C1 segment of cervical spinal cord (tissue), 14 donors: Measurements from ENCODE around the gene DUS4L.

Source experiments
- DNase-seq, 14 donors: peaks; one replicate each; lab custom pipeline; 2025; lab: John Stamatoyannopoulos, UW

DUS4L gene

GRCh38 chr7:107579885-107580715 lies 16.3 kb downstream of the DUS4L start, which contains the start of gene BCAP29:
BCAP29 (plus strand) TSS chr7:107580246; CDS start chr7:107580773, 527 bp downstream.
- peak in 13 of 14 donors; percentile 39 to 88 (median 78) for DNase-seq

- DNase-seq = no peak
Observed at GRCh38 chr7:107580716-107581383, 17.1 kb downstream of the DUS4L start.

- peak in 1 of 14 donors; percentile 23 for DNase-seq
Observed at GRCh38 chr7:107581387-107582013, 17.7 kb downstream of the DUS4L start.

GRCh38 chr7:107582875-107583274 lies 19.1 kb downstream of the DUS4L start:
- DNase-seq = no peak

GRCh38 chr7:107584716-107585115 lies 20.9 kb downstream of the DUS4L start:
- DNase-seq = no peak

- no peak for DNase-seq
Observed at GRCh38 chr7:107588529-107589130, 24.9 kb downstream of the DUS4L start.

- no peak for DNase-seq
Observed at GRCh38 chr7:107591421-107591820, 27.6 kb downstream of the DUS4L start.

GRCh38 chr7:107592361-107593024 lies 28.7 kb downstream of the DUS4L start:
- DNase-seq = no peak

- no peak for DNase-seq
Observed at GRCh38 chr7:107593025-107593410, 29.2 kb downstream of the DUS4L start.

- no peak for DNase-seq
Observed at GRCh38 chr7:107594961-107595737, 31.4 kb downstream of the DUS4L start.

GRCh38 chr7:107596881-107597581 lies 33.3 kb downstream of the DUS4L start:
- DNase-seq = no peak

- no peak for DNase-seq
Observed at GRCh38 chr7:107597582-107597916, 33.8 kb downstream of the DUS4L start.

- DNase-seq = no peak
Observed at GRCh38 chr7:107597953-107598352, 34.2 kb downstream of the DUS4L start.

GRCh38 chr7:107599262-107599661 lies 35.5 kb downstream of the DUS4L start:
- DNase-seq = no peak

GRCh38 chr7:107600816-107601215 lies 37.0 kb downstream of the DUS4L start:
- DNase-seq = no peak

- peak in 1 of 14 donors; percentile 79 for DNase-seq
Observed at GRCh38 chr7:107605218-107605815, 41.5 kb downstream of the DUS4L start.

- DNase-seq = no peak
Observed at GRCh38 chr7:107606303-107606702, 42.5 kb downstream of the DUS4L start.

- no peak for DNase-seq
Observed at GRCh38 chr7:107609811-107610261, 46.1 kb downstream of the DUS4L start.

GRCh38 chr7:107610323-107610722 lies 46.6 kb downstream of the DUS4L start:
- no peak for DNase-seq

GRCh38 chr7:107613439-107613838 lies 49.7 kb downstream of the DUS4L start:
- DNase-seq = no peak
